HL-60/S4 treated with retinoic acid at 250 ng/mL for 4 days and 3 days (cell line): ENCODE results near the gene LDHB.
"Not testable (repeated sequence)": the region's sequence is repeated elsewhere in the genome, so short reads cannot be mapped to it uniquely, and the experiment has no call there.

Experiments used
- in situ Hi-C: fragments of 300-500 bp; cut with MboI; formaldehyde crosslinking; loops from 2 replicates; pipeline ENCODE4 v1.7.0; 2022; ENCODE audit warnings: low sequenced_read_pairs

The LDHB gene

DNA sequence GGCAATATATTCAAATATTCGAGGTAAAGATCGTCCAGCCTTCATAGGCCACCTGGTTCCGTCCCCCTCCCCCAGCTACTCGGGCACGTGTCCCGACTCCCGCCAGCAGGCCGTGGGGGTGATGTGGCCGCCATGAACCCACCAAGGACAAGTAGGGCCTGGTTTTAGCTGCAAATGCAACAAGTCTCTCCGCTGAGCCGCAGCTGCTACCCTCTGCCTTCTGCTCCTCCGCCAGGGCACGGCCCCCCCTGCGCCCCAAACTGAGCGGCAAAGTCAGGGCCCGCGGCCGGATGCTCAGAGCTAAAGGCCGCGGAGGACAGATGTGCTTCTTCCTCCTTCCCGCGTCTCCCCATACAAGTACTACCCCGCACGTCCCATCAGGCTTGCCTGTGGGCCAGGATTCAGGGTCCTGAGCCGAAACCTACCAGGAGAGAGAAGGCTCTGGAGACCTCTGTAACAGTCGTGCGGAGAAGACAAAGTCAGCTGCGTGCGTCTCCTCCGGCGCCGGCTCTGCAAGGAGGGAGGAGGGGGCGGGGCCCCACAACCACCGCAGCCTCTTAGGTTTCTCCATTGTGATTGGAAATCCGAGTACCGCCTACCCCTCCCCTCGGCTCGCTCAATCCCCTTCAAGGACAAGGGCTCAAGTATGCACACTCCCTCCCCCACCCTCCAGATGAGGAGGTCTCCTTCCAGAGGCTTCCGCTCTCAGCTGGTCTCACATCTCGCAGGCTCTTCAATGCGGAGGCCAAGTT lies at the start of gene LDHB:
Gene LDHB, minus strand, starts transcription at position 517 of the 752 bp plus-strand sequence. CDS start 3,171 bp downstream, outside the sequence.
- in situ Hi-C loops, result no loop called here

GRCh38 chr12:21704847-21705246 lies 47.2 kb upstream of the LDHB start:
- in situ Hi-C loops, result no loop called here

DNA sequence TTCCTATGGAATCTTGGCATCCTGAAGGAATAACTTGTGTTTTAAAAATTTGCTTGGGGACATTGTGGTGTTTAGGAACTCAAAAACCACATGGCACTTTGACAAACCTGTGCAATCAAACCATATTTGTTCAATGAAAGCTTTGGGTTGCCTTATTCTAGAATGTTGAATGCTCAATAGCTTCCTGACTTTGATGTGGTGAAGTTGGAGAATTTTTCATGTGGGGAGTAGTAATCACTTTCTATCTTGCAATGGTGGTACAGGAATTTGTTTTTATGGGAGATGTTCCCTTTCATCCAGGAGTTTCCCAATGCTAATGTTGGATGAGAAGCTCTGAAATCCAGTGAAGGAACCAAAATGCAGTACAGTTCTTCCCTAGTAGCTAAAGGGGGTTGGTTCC lies 42.2 kb upstream of the LDHB start:
- in situ Hi-C loops, result loop anchor here (25.0 kb wide), 1 partner anchor 113 kb away; no protein-coding TSS in a partner anchor

DNA sequence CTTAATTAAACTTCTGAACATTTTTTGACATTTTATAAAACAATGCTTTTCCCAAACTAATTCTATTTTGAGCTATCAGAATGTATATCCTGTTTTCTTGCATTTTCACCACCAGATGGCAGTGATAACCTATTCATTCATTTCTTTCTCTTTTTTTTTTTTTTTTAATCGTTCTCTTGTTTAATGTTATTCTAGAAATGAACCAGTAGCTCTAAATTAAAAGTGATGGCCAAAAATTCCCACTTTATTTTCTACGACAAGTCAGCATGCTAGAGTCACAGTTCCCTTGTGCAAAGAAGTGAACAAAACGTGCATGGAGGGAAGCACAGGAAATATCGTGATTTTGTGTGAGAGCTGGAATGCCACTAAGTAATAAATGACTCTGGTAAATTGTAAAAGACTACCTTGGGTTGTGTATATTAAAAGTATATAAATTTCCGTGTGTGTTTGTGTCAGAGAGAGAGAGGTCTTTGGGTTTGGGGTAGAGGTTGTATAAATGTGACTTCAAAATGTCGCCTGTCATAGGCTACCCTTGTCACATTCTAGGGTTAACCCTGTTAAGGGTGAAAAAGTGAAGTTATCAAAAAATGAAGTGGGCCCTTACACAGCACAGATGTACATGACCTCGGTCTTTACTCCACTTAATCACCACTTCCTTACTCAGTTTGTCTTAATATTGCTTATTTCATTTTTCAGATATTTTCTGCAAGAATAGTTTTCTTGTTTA lies 40.4 kb upstream of the LDHB start:
- in situ Hi-C loops, result loop anchor here (25.0 kb wide), 1 partner anchor 111 kb away; no protein-coding TSS in a partner anchor

GRCh38 chr12:21696625-21697024 lies 39.0 kb upstream of the LDHB start:
- in situ Hi-C loops, result loop anchor here (25.0 kb wide), 1 partner anchor 109 kb away; no protein-coding TSS in a partner anchor

DNA sequence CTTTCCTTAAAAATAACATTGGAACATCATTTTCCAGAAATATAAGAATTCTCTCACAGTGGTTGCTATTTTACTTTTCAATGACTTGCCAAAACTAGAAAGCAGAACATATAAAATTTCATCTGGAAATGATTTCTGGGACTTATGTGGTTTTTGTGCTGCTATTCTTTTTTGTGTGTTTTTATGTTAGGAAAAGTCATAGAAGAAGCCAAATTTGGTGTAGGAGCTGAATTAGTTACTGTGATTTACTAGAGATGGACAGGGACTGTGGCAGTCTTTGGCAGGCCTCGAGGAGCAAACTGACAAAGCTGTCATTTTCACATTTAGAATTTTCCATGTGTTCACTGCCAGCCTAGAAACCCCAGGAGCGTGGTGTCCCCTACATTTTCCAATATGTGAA lies 38.3 kb upstream of the LDHB start:
- in situ Hi-C loops, result loop anchor here (25.0 kb wide), 1 partner anchor 109 kb away; no protein-coding TSS in a partner anchor

DNA sequence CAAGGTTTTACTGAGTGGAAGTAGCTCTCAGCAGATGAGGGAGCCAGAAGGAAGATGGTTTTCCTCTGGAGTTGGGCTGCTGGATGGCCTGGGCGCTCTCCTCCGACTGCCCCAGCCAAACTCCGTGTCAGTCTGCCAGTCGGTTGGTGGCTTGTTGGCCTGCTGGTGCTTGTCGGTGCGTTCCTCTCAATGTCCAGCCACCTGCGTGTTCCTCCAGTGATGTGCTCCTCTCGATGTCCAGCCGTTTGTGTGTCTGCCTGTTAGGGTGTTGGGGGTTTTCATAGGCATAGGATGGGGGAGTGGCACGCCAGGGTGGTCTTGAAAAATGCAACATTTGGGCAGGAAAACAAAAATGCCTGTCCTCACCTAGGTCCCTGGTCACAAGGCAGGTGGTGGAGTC lies 37.0 kb upstream of the LDHB start:
- in situ Hi-C loops, result loop anchor here (25.0 kb wide), 1 partner anchor 107 kb away; no protein-coding TSS in a partner anchor

DNA sequence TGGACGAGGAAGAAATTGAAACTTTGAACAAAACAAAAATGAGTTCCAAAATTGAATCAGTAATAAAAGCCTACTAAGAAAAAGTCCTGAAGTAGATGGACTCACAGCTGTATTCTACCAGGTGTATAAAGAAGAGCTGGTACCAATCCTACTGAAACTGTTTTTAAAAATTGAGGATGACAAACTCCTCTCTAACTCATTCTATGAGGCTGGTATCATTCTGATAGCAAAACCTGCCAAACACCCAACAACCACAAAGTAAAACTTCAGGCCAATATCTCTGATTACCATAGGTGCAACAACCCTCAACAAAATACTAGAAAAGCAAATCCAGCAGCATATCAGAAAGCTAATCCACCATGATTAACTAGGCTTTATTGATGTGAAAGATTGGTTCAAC lies 33.9 kb upstream of the LDHB start:
- in situ Hi-C loops, result loop anchor here (25.0 kb wide), 1 partner anchor 104 kb away; no protein-coding TSS in a partner anchor

- in situ Hi-C loops, result loop anchor here (25.0 kb wide), 1 partner anchor 104 kb away; no protein-coding TSS in a partner anchor
Measured at GRCh38 chr12:21690704-21691368, 33.2 kb upstream of the LDHB start.

DNA sequence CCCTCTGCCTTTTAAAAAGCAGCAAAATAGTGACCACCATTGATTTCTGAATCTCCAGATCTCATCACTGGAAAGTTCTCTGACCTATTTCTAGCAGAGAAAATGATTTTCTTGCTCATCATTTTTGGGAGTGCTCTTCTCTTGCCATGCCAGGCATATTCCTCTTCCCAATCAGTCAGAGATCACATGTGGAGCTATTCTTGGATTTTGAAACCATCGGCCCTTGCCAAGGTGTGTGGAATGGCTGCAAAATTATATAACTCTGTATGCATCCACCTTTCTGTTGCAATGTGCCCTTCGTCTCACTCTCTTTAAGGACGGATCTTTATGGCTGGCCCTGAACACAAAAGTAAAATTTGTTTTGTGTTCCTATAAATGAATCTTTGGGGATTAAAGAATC lies 25.5 kb upstream of the LDHB start:
- in situ Hi-C loops, result loop anchor here (25.0 kb wide), 1 partner anchor 96 kb away; no protein-coding TSS in a partner anchor

DNA sequence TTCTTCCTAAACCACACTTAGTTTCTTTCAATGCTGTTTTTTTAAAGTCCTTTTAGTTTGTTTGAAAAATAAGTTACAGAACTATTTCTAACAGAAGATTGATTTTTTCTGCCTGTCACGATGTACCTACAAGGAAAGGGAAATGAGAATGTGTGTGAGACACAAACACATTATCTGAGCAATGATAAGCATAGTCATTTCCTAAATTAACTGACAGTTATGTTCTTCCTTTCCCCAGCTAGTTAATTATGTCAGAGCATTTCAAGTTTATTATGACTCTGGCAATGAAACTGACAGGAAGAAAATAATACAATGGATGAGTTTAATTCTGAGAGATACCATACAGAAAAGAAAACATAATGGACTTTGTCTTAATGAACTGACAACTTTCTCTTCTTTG lies 21.3 kb upstream of the LDHB start:
- in situ Hi-C loops, result loop anchor here (25.0 kb wide), 1 partner anchor 92 kb away; no protein-coding TSS in a partner anchor

DNA sequence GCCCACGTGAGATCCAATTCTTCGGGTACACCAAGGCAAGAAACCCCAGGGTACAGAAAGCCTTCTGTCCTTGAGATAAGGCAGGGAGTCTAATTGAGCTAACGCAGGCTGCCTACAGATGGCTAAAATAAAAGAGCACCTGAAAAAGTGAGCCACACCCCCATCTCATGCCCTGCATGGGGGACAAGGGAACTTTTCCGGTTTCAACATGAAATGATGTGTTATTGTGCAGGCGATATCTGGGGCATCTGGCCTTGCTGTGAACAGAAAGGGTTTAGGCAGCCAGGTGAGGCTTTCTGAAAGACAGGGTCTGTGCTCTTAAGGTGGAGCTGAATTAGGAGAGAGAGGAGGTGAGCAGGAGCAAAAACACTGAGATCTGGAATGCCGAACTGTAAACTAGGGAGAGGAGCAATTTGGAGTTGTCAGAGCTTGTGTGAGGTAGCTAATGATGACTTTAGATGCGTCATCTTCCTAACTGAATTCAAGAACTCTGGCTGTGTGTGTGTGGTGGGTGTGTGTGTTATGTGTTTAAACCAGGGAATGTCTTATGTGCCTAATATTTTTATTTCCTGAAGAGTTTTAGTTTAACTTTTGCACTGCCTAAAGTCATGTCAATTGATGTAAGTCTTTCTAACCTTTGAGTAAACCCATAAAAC lies 20.1 kb upstream of the LDHB start:
- in situ Hi-C loops, result loop anchor here (25.0 kb wide), 1 partner anchor 90 kb away; no protein-coding TSS in a partner anchor

DNA sequence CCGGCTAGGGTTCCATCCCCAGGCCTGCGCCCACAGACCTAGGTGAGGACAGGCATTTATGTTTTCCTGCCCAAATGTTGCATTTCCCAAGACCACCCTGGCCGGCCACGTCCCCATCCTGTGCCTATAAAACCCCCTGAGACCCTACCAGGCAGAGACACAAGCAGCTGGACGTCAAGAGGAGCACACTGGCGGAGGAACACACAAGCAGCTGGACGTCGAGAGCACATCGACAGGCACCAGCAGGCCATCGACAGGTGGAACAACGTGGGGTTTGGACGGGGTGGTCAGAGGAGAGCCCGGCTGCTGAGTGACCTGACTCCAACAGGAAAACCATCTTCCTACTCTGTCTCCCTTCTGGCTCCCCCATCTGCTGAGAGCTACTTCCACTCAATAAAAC lies 19.6 kb upstream of the LDHB start:
- in situ Hi-C loops, result loop anchor here (25.0 kb wide), 1 partner anchor 90 kb away; no protein-coding TSS in a partner anchor

DNA sequence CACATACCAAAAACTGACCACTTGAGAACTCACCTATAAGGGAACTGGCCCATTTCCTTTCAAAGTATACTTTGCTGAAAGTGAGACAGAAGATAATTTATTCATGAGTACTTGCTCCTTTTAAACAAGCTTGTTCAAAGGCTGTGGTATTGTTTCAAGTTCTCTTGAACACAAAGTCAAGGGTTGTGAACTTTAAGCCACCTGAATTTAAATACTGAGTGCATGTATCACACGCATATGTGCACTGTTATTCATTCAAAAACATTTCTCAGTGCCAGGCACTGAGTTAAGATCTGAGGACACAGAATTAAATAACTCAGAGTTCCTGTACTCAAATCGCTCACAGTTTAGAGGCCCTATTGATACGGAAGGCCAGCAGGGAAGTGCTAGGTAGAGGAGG lies 19.1 kb upstream of the LDHB start:
- in situ Hi-C loops, result loop anchor here (25.0 kb wide), 1 partner anchor 89 kb away; no protein-coding TSS in a partner anchor

DNA sequence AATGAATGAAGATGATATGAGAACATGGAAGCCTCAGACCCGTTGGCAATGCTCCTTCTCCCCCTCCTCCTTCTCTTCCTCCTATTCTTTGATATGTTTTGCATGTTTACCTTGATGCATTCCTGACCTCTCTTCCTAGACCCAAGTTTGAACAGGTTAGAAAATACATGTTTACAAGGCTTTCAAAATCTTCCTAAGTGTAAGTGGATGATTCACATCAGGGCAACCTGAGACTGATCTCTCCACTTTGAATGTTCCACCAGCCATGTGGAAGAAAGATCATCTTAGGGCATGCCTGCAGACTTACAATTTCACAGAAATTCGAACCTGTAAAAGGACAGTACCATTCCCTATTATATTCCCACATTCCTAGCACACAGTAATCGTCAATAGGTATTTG lies 18.0 kb upstream of the LDHB start:
- in situ Hi-C loops, result loop anchor here (25.0 kb wide), 1 partner anchor 88 kb away; no protein-coding TSS in a partner anchor

DNA sequence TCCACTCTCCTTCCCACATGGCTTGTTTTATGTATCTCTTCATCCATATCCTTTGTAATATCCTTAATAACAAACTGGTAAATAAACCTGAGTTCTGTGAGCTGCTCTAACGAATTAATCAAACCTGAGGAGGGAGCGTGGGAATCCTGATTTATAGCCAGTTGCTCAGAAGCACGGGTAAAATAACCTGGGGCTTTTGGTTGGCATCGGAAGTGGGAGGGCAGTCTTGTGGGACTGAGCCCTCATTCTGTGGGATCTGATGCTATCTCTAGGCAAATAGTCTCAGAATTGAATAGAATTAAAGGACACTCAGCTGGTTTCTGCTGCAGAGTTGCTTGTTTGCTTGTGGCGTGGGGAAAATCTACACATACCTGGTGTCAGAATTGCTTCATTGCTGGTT lies 17.5 kb upstream of the LDHB start:
- in situ Hi-C loops, result loop anchor here (25.0 kb wide), 1 partner anchor 88 kb away; no protein-coding TSS in a partner anchor

DNA sequence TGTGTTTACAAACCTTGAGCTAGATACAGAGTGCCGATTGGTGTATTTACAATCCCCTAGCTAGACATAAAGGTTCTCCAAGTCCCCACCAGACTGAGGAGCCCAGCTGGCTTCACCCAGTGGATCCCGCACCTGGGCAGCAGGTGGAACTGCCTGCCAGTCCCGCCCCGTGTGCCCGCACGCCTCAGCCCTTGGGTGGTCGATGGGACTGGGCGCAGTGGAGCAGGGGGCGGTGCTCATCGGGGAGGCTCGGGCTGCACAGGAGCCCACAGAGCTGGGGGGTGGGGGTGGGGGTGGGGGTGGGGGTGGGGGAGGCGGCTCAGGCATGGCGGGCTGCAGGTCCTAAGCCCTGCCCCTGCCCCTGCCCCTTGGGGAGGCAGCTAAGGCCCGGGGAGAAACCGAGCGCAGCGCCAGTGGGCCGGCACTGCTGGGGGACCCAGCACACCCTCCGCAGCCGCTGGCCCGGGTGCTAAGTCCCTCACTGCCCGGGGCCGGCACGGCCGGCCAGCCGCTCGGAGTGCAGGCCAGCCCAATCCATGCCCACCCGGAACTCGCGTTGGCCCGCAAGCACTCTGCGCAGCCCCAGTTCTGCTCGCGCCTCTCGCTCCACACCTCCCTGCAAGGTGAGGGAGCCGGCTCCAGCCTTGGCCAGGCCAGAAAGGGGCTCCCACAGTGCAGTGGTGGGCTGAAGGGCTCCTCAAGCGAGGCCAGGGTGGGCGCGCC lies 16.3 kb upstream of the LDHB start:
- in situ Hi-C loops, result not testable (repeated sequence)

DNA sequence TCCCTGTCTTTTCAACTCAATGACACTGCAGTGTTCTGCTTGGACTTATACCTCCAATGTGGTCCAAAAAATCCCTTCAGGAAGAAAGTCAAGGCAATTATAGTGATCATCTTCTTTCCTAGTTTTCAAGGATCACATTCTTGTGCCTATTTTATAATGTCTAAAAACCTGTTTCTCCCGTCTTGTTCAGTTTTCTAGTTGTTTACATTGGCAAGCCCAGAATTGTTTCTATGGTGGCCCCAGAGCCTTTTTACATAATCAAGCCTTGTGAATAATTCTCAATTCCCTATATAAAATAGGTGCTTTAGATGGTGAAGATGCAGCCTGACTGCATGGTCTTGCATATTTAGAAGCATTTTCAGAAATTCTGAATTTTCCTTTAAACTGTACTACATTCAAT lies 14.5 kb upstream of the LDHB start:
- in situ Hi-C loops, result no loop called here

- in situ Hi-C loops, result no loop called here
Measured at GRCh38 chr12:21666722-21667121, 9.1 kb upstream of the LDHB start.

DNA sequence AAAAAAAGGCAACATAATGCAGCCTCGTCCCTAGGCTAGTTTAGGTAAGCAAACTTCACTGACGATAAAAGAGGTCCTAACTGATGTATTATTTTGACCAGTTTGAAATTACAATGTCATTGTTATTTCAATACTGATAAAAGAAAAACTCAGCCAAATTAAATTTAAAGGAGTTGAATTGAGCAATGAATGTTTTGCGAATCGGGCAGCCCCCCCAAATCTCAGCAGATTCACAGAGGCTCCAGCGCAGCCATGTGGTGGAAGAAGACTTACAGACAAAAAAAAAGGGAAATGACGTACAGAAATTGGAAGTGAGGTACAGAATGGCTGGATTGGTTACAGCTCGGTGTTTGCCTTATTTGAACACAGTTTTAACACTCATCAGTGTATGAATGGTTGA lies 8.2 kb upstream of the LDHB start:
- in situ Hi-C loops, result no loop called here
